Fibroblast of skin of right biceps (primary cell): ENCODE results near the gene KCNA5.

ENCODE experiments used
- DNase-seq: peaks from one replicate; pipeline ENCODE4 v3.0.0-alpha.2; 2013

Gene KCNA5

DNA sequence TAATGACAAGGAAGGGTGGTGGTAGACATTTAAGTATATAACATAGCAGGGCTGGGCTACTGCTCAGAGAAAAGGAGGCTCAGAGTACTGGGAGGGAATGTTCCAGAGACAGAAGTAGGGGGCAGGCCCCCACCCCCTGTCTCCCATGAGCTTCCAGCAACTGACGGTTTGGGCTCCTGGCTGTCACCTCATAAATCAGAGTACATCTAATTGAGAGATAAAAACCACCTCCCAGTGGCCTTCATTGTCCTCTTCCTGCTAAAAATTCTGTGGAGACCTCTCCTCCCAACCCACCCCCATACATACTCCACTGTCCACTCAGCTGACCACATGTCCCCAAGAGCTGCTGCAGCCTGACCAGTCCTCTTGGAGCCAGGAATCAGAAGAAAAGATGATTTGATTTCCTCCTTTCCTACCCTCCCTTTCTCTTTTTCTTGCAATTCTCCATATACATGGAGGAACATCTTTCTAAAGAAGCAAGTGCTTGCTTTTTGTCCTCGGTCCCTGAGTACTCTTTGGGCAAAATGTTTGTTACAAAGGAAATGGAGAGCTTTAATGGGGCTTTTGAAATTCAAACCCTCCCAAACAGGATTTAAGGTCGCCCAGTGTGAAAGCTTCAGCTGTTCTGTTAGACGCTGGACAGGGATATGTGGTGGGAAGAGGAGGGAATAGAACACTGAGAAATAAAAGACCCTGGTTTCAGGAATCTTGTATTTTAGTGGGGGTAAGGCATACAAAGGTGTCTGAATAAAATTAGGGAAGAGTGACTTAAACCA, 16.4 kb upstream of the KCNA5 start:
- no peak for DNase-seq

DNA sequence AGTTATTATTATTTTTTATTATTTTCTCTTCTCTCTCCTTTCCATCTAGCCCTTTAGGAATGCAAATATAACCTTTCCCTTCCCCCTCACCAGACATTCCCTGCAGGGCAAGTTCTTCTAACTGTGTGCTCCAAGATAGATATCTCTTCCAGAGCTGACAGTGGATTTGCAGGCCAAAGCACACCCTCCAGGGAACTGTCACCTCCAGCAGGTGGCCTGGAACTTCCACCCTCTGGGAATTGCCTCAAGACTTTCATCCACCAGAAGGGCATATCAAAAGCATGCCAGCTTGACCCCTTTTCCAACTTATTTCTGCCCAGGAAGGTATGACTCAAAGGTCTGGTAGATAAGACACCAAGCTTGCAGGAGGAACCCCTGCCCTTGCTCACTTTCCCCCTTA, 13.6 kb upstream of the KCNA5 start:
- no peak for DNase-seq

DNA sequence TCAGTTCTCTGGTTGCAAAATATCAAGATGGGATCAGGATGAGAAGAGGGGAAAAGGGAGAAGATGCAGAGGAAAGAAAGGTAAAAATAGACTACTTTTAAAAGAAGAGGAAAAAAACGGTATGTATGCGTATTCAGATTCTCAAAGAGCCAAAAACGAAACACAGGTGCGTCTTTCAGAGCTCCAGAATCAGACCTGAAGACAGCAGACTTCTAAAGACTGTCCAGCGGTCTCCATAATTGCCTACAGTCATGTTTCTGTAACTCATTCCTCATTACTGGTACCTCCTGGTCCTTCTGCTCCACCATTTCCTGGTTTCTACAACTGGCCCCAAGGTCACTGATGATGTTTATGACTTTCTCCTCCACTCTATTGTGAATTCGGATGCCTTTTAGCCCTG, 12.4 kb upstream of the KCNA5 start:
- DNase-seq, result no peak

DNA sequence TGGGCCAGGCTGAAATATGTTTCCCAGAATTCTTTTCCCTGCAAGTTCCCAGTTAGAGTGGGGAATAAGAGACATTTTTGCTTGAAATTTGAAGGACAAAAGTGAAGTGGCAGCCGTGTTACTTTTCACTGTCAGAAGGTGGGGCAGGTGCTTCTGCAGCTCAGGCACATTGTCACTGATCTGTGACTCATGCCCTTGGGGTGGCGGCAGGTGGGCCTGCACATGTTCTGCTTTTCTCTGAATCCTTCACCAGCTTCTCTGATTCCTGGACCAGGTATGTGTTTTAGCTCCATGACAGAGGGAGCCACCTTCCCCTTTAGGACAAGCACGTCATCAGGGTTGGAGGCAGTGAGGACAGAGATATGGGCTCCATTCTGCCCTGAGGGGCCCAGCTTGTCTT, 11.7 kb upstream of the KCNA5 start:
- no peak for DNase-seq

DNA sequence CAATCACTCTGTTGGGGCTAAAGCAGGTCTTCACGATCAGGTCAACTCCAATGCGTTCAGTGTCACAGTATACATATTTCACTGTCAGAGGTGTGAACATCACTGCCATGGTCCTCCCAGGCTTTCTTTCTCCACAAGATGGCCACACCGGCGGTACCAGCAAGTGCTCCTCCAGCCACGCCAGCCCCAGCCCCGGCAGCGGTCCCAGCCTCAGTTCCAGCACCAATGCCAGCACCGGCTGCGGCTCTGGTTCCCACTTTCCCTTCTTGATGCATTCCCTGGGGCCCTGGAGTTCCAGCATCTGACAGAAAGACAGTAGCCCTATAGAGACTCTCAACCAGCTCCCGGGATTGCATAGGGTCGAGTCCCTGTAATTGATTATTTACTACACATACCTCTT, 10.9 kb upstream of the KCNA5 start:
- DNase-seq, result no peak

DNA sequence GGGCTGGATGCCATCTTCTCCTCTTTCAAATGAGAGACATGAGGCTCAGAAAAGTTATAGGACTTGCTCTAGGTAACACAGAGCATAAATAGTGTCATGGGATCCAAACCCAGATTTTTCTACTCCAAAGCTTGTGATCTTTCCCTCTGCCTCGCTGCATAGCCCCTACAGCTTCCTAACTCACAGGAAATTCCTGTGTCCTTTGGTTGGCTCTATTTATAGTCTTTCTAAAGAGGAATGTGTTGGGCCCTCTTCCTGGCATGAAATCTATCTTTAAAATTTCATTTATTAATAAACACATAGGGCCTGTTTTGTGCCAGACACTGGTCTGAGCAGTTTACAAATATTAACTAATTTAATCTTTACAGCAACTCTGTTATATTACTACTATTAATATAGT, 9.8 kb upstream of the KCNA5 start:
- peak; percentile 57 for DNase-seq

DNA sequence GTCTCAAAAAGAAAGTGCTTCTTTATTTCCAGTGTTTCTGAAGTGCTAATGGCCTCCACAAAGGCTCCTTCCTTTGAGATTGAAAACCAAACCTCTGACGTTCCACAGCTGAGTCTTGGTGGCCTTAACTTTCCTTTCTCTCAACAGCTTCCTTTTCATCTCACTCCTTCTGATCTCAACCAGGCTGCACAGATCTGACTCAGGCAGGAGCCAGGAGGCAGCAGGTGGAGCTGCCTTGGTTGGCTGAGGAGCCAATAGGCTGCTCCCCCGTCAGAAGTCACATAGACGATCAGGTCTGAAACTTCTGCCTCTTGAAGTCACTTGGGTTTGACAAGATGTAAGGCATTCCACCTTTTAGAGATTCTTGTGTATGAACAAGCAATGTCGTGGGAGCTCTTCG, 9.1 kb upstream of the KCNA5 start:
- DNase-seq, result no peak

DNA sequence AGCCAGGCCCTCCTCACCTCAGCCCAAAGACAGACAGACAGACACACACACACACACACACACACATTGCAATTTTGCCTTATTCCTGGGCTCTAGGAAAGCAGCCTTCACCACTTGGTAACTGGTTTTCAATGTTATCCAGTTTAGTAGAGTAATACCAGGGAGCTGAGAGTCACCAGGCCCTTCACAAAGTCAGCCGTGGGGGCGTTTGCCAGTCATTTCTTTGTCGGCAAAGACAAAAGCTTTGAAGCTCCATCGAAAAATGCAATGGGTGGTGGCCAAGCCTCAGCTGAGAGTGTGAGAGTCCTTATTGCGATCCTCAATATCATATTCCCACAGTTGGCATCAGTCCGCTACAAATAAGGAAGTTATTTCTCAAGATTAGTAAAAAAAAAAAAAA, 8.1 kb upstream of the KCNA5 start:
- no peak for DNase-seq

DNA sequence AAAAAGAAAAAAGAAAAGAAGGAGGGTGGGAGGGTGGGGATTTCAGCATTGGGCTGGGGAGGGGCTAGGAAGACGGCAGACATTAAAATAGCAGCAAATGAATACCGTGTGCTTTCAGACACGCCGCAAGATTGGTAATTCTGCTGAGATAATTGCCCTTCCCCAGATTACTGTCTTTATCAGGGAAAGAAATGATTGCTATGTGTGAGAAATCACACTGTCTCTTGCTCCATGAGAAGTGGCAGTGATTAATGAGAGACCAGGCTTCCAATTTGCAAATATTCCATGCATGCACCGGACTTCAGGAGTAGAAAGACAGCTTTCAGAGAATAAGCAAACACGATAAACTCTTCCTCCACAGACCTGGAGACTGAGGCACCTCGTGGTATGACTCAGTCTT, 7.6 kb upstream of the KCNA5 start:
- no peak for DNase-seq

DNA sequence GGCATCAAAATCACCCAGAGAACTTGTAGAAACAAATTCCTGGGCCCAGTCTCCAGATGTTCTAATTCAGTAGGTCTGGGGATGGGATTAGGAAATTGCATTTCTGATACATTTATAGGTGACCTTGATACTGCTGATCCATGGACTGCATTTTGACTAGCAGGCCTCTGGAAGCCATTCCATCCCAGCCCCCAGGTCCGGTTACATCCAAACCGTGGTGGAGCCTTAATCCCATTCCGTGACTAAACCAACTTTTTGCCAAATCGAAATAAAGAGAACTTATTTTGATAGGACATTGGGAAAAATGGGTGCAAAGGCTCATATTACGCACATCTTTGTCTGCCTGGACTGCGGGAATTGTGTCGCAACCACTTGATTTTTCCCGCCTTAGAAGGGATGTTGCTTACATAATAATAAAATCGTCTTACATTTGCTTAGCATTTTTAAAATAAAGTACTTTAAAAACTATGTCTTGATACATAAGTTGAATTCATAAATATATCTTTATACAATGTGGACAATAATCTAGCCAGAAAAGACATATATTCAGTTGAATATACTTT, 5.8 kb upstream of the KCNA5 start:
- DNase-seq, result no peak

DNA sequence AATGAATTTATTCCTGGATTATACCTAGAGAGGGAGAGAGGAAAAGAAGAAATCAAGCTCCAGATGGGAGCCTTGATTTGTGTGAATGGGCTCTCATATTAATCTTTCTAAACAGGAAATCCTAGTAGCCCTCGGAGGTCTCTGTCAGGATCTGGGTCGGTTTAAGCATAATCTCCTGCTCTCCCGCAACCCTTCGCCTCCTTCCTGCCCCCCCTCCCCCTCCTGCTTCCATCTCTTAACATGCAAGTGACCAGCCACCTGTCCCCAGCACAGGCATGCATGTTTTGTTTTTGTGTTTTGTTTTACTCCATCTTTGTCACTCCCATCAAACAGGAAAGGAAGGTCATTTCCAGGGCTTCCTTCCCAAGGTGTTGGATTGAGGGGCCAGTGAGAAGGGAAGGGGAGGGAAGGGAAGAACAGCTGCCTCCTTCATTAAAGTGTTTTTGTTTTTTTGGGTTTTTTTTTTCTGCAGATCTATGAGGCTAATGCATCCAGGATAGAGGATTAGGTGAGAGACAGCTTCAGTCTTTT, 4.8 kb upstream of the KCNA5 start:
- DNase-seq, result no peak

DNA sequence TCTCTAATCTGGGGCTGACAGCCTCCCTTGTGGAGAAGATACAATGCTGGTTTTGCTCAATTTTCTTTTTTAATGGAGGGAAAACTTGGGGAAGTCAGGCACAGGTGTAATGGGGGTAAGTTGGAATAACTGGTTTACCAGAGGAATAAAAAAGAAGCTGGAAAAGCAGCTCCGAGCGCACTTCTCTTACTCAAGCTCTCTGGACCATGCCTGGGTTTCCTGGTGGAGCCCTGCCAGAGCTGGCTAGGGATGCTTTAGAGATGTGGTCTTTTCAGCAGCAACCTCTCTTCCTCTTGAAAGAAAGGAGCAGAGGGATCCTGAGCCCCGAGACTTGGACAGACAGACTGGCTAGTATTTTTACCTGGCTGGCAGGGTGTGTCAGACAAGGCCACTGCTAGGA, 3.9 kb upstream of the KCNA5 start:
- DNase-seq, result no peak

DNA sequence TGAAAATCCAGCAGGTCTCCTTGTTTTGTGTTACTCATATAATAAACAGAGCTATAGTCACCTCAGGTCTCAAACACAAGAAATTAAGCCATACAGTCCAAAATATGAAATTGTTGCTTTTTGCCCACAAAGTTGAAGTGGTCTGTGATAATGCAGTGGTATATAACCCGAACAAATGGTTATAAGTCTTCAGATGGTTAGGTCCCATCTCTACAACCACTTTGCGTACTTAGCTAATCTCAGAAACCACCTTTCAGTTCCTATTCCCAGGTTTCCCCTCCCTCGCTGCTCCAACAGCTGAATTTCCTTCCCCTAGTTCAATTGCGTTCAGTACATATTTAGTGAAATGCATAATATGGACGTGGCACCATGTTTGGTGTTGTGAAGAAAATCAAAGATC, 3.3 kb upstream of the KCNA5 start:
- DNase-seq, result no peak

DNA sequence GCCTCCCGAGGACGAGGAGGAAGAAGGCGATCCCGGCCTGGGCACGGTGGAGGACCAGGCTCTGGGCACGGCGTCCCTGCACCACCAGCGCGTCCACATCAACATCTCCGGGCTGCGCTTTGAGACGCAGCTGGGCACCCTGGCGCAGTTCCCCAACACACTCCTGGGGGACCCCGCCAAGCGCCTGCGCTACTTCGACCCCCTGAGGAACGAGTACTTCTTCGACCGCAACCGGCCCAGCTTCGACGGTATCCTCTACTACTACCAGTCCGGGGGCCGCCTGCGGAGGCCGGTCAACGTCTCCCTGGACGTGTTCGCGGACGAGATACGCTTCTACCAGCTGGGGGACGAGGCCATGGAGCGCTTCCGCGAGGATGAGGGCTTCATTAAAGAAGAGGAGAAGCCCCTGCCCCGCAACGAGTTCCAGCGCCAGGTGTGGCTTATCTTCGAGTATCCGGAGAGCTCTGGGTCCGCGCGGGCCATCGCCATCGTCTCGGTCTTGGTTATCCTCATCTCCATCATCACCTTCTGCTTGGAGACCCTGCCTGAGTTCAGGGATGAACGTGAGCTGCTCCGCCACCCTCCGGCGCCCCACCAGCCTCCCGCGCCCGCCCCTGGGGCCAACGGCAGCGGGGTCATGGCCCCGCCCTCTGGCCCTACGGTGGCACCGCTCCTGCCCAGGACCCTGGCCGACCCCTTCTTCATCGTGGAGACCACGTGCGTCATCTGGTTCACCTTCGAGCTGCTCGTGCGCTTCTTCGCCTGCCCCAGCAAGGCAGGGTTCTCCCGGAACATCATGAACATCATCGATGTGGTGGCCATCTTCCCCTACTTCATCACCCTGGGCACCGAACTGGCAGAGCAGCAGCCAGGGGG, 979 bp downstream of the KCNA5 start:
- DNase-seq, result no peak

DNA sequence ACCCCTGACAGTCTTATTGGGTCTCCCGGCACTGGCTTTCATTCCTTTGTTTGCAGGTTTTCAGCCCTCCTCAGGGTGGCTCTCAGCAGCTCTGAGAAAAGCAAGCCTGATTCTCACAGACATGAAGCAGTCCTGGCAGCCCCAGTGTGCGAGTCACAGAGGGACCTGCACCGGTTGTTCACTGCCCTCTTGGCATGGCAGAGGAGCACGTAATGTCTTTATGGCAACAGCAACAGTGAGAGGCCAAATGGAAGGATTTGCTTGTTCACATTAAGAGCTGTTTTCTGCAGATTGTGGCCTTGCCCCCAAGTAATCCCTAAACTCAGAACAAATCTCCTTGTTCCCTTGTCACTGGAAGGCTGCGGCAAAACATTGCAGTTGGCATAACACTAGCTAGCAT, 3.4 kb downstream of the KCNA5 start:
- DNase-seq, result no peak

DNA sequence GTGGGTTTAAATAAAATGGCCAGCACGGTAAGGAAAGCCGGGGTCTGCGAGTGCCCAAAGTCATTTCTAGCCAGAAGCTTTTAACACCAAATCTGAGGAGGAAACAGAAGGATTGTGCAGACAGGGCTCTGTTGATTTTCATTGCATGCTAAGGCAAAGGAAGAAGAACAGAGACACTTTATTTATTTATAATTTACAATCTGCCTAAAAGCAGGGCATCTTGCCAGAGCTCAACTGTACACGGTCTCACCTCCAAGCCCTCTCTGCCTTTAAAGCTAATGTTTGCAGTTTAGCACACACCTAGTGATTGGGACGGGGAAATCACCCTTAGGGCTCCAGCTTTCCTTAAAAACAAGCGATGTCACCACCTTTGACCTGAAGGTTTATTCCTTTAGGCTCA, 4.0 kb downstream of the KCNA5 start:
- no peak for DNase-seq

DNA sequence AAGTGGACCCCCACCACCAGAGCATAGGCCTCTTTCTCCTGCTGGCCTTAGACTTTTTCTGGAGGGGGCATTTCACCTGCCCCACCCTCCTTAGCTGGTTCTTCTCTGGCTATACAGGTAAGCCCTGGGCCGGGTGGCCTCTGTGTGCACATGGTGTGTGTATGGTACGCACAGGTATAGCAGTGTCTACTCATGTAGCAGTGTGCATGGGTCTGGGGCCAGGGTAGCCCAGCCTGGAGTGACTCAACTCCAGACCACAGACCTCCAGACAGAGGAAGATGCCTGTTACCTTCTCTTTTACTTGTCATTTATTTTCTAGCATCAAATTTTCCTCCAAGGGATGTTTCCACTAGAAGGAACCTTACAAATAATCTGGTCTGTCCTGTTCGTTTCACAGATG, 6.9 kb downstream of the KCNA5 start:
- no peak for DNase-seq

DNA sequence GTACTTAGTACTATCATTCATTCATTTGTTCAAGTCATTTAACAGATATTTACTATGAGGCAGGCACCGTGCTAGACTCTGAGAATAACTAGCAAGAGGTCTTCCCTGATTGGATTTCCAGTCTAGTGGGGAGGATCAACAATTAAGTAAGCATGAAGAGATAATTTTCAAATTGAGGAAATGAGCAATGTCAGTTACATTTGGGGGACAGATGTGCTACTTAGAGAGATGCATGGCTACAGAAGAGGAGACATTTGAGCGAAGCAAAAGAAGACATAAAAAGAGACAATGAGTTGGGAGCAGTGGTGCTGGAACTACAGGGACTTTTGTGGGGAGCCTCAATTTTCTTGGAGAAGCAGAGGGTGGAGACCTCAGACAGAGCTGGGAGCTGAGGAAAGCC, 7.7 kb downstream of the KCNA5 start:
- DNase-seq, result no peak

DNA sequence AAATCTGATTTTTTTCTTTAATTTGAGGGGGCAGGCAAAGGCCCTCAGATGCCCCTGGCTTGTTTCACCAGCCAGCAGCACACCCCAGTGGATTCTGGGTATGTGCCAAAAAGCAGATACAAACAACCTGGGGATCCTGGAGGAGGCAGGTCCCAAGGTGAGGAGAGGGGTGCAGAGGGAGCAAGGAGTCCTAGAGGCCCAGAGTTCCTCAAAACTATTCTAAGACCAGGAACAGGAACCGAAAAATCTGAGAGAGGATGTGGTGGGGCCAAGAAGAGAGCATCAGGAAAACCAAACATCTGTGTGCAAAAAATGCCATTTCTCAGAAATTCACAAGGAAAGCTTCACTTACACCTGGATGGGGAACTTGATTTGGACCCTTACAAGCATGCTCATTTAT, 8.2 kb downstream of the KCNA5 start:
- DNase-seq, result no peak

DNA sequence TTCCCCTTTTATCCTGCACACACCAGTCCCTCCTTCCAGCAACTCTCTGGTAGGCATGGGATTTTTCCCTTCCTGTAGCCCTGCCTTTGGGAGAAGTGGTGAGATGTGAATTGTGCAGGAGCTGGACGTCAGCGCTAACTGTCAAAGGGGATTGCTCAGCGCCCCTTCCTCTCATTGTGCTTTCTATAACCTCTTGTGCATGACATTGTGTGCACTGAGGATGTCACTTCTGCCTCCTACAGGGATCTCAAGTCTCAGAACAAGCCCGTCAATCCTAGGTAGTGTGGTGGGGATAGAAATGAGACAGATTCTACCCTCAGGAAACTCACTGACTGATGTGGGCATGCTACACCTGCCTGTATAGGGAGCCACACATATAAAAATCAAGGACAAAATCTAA, 8.7 kb downstream of the KCNA5 start:
- no peak for DNase-seq

DNA sequence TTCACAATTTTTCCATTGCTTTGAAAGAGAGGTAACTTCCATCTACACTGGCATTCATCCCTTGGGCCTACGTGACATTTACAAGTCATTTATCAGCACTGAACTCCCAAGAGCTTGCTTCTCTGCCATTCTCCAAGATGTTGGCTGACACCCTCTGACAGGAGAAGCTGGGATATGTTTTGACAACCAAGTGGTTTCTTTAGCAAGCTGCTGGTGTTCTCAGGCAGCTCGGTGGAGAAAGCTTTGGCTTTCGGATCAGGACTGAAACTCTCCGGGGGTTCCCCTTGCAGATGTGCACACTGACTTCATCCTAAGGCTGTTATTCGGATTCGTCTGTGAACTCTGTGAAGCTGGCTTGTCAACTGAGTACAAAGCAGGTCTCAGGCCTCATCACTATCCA, 15.7 kb downstream of the KCNA5 start:
- no peak for DNase-seq

DNA sequence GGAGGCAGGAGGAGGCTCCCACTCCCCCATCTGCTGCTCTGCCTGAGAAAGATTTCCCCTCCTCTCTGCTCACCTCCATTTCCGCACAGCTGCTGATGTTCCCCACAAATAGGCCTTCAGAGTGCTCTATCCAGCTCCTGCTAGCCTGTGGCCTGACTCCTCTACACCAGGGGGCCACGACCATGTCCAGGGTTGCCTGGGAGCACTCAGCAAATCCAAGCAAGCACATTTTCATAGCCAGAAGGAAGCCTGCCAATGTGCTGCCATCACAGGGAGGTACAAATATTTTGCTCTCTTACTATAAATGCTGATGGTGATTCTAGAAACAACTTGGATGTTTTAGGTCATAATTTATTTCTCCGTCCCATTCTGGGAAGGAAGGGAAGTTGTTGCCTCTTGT, 17.3 kb downstream of the KCNA5 start:
- no peak for DNase-seq

DNA sequence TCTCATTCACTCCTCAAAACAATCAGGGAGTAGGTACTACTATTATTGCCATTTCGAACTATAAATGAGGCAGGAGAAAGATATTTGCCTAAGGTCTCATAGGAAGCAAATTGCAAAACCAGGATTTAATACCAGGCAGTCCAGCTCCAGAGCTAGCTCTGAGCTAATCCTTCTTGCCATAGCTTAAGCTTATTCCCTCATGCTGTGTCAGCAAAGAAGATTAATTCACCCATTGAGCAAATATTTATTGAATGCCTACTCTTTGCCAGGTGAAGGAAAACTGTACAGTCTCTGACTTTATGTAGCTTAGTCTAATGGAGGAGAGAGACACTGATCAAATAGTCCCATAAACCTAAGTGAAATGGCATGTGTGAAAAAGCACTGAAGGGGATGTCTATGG, 19.5 kb downstream of the KCNA5 start:
- DNase-seq, result no peak

DNA sequence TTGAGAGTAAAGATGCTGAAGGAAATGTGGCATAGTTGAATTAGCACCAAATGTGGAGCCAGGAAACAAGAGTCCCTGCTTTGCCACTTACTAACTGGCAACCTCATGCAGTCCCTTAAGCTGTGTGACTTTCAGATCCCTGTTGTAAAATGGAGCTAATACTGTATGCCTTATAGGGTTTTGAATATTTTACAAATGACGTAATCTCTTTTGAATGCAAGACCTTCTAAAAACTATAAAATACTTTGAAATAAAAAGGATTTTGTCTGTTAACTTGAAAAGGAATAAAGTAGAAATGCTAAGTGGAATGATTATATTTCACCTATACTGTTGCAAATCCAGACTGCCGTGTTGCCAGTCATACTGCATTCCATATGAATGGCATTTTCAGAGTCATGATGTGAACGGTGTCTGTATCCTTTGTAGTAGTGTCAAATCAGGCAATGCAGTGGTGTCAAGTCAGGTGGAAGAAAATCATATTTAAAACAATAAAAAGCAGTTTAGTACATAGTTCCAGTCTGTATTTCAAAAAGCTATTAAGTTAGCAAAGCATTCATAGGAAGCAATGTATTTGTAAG, 21.3 kb downstream of the KCNA5 start:
- DNase-seq, result no peak
